ENCODE measurements around the gene SUV39H1.
"Not testable (repeated sequence)": the region's sequence is repeated elsewhere in the genome, so short reads cannot be mapped to it uniquely, and the experiment has no call there.

SUV39H1 gene

DNA sequence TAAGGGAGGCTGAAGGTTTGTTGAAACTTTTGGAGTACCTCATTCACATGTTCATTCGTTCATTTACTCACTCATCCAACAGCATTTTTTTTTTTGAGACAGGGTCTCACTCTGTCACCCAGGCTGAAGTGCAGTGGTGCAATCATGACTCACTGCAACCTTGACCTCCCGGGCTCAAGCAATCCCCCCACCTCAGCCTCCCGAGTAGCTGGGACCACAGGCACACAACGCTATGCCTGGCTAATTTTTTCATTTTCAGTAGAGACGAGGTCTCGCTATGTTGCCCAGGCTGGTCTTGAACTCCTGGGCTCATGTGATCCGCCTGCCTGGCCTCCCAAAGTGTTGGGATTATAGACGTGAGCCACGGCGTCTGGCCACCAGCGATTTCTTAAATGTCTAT is 28.3 kb upstream of the SUV39H1 start:
- not testable (repeated sequence) for H3K27me3 ChIP-seq (ENCODE audit: control insufficient read depth in 1 of 2, insufficient read depth in 2 of 2, low read length in 2 of 2); H3K4me3 ChIP-seq (ENCODE audit: low read length in 2 of 2); H3K27ac ChIP-seq (ENCODE audit: low read length); H3K9ac ChIP-seq (ENCODE audit: low read length in 2 of 2); H3K9me3 ChIP-seq (ENCODE audit: control insufficient read depth in 2 of 2, low read length in 2 of 2); H3K4me1 ChIP-seq (ENCODE audit: control insufficient read depth, insufficient read depth, low read length); H3K36me3 ChIP-seq (ENCODE audit: control insufficient read depth in 2 of 2, insufficient read depth in 2 of 2, low read length in 2 of 2)

DNA sequence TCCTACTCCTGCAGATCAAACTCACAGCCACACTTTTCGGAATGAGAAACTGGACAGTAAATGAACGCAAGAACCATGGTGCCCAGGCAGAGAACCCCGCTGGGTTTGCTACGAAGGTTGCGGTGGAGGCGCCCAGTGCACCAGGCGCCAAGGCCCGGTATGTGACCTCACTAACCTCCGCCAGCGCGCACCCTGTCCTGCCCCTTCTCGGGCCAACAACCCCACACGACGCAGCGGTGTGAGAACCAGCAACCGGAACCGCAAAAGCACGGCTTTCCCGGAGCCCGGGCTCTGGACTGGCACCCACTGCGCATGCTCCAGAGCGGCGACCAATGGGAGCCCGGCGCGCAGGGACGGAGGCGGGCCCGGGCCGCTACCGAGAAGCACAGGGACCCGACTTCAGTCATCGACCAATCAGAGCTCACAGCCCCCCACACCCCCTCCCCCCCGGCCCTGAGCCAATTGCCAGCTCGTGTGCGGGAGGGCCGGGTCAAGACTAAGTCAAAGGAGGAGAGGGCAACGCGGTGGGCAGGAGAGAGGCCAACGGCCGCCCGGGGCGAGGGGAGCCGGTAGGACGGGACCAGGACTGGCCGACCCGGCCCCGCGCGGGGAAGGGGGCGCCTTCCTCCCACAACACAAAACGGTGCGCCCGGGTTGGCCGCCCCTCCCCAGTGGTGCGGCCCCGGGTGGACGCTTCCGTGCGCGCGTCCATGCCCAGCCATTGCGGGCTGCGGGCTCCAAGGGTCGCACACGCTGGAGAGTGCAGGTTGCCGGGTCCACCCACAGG is 20.2 kb upstream of the SUV39H1 start:
- peak overlapping the region; percentile 83 to 86 for H3K9ac ChIP-seq (ENCODE audit: low read length in 2 of 2)
- no peaks in the 10 kb centered on the region for H3K36me3 ChIP-seq (ENCODE audit: control insufficient read depth in 2 of 2, insufficient read depth in 2 of 2, low read length in 2 of 2)
- H3K27me3 ChIP-seq (ENCODE audit: control insufficient read depth in 1 of 2, insufficient read depth in 2 of 2, low read length in 2 of 2): peaks cover 0 to 2% of the 10 kb centered on the region in 2 donors
- H3K4me1 ChIP-seq (ENCODE audit: control insufficient read depth, insufficient read depth, low read length): peaks cover 4% of the 10 kb centered on the region
- no peaks in the 10 kb centered on the region for H3K9me3 ChIP-seq (ENCODE audit: control insufficient read depth in 2 of 2, low read length in 2 of 2)
- H3K27ac ChIP-seq (ENCODE audit: low read length): peak overlapping the region; percentile 66
- H3K4me3 ChIP-seq (ENCODE audit: low read length in 2 of 2): peak overlapping the region; percentile 80 to 81

DNA sequence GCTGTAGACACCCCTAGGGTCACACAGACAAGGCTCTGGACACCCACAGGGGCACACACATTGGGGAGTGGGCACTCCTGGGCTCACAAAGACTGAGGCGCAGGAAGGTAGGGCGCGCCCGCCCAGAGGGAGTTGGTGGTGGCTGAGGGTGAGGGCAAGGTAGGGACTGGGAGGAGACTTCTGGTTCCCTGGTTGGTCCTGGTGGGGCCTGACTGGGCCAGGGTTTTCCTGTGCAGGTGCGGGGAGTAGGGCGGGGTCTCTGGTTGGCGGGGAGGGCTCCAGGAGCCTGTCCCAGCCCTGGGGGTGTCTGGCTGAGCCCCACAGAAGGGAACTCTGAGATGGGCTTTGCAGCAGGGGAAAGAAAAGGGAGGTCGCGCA is 19.7 kb upstream of the SUV39H1 start:
- peak overlapping the region; percentile 66 for H3K27ac ChIP-seq (ENCODE audit: low read length)
- H3K9ac ChIP-seq (ENCODE audit: low read length in 2 of 2): peak overlapping the region; percentile 71 to 72
- no peaks in the 10 kb centered on the region for H3K36me3 ChIP-seq (ENCODE audit: control insufficient read depth in 2 of 2, insufficient read depth in 2 of 2, low read length in 2 of 2)
- no peaks in the 10 kb centered on the region for H3K9me3 ChIP-seq (ENCODE audit: control insufficient read depth in 2 of 2, low read length in 2 of 2)
- peak overlapping the region; percentile 67 to 81 for H3K4me3 ChIP-seq (ENCODE audit: low read length in 2 of 2)
- peaks cover 0 to 2% of the 10 kb centered on the region in 2 donors for H3K27me3 ChIP-seq (ENCODE audit: control insufficient read depth in 1 of 2, insufficient read depth in 2 of 2, low read length in 2 of 2)
- peaks cover 4% of the 10 kb centered on the region for H3K4me1 ChIP-seq (ENCODE audit: control insufficient read depth, insufficient read depth, low read length)

DNA sequence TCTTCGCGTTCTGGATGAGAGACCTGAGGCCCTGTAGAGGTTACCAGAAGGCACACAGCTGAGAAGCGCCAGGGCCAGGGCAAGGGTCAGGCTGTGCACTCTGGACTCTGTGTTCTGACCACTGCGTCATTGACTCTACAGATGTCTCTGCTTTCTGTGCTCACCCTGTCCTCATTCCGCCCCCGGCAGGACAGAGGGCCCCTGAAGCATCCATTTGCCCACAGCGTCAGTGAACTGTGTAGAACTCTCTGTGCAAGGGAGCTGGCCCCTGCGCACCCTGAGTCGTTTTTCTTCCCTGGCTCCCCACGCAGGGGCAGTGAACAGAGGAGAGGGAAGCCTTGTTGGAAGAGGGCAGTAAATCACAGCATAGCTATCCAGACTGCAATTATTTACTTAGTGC is 19.0 kb upstream of the SUV39H1 start:
- H3K9me3 ChIP-seq (ENCODE audit: control insufficient read depth in 2 of 2, low read length in 2 of 2): no peaks in the 10 kb centered on the region
- no peaks in the 10 kb centered on the region for H3K36me3 ChIP-seq (ENCODE audit: control insufficient read depth in 2 of 2, insufficient read depth in 2 of 2, low read length in 2 of 2)
- H3K27me3 ChIP-seq (ENCODE audit: control insufficient read depth in 1 of 2, insufficient read depth in 2 of 2, low read length in 2 of 2): peaks cover 0 to 5% of the 10 kb centered on the region in 2 donors
- H3K4me3 ChIP-seq (ENCODE audit: low read length in 2 of 2): peak overlapping the region in 1 of 2 donors; percentile 22
- H3K4me1 ChIP-seq (ENCODE audit: control insufficient read depth, insufficient read depth, low read length): peaks cover 4% of the 10 kb centered on the region
- no peak overlapping the region for H3K9ac ChIP-seq (ENCODE audit: low read length in 2 of 2)
- no peak overlapping the region for H3K27ac ChIP-seq (ENCODE audit: low read length)

DNA sequence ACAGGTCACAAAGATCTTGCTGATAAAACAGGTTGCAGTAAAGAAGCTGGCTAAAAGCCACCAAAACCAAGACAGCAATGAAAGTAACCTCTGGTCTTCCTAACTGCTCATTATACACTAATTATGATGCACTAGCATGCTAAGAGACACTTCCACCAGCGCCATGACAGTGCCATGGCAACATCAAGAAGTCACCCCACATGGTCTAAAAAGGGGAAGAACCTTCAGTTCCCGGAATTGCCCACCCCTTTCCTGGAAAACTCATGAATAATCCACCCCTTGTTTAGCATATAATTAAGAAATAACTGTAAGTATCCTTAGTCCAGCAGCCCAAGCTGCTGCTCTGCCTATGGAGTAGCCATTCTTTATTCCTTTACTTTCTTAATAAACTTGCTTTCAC is 16.1 kb upstream of the SUV39H1 start:
- peaks cover 0 to 12% of the 10 kb centered on the region in 2 donors for H3K27me3 ChIP-seq (ENCODE audit: control insufficient read depth in 1 of 2, insufficient read depth in 2 of 2, low read length in 2 of 2)
- not testable (repeated sequence) for H3K9me3 ChIP-seq (ENCODE audit: control insufficient read depth in 2 of 2, low read length in 2 of 2); H3K4me1 ChIP-seq (ENCODE audit: control insufficient read depth, insufficient read depth, low read length); H3K27ac ChIP-seq (ENCODE audit: low read length); H3K4me3 ChIP-seq (ENCODE audit: low read length in 2 of 2); H3K9ac ChIP-seq (ENCODE audit: low read length in 2 of 2); H3K36me3 ChIP-seq (ENCODE audit: control insufficient read depth in 2 of 2, insufficient read depth in 2 of 2, low read length in 2 of 2)

DNA sequence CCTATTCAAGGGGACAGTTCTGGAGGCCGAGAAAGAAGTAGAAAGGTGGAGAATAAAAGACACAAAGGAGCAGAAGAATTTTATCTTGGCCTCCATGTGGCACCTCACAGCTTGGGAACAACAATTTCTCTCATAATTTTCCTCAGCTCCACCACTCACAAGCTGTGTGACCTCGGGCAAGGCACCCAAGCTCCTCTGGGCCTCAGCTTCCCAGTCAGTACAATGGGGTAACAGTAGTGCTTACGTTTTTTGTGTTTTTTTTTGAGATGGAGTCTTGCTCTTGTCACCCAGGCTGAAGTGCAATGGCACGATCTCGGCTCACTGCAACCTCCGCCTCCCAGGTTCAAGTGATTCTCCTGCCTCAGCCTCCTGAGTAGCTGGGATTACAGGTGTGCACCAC is 15.6 kb upstream of the SUV39H1 start:
- H3K4me1 ChIP-seq (ENCODE audit: control insufficient read depth, insufficient read depth, low read length); H3K9ac ChIP-seq (ENCODE audit: low read length in 2 of 2); H3K9me3 ChIP-seq (ENCODE audit: control insufficient read depth in 2 of 2, low read length in 2 of 2); H3K4me3 ChIP-seq (ENCODE audit: low read length in 2 of 2); H3K27ac ChIP-seq (ENCODE audit: low read length); H3K36me3 ChIP-seq (ENCODE audit: control insufficient read depth in 2 of 2, insufficient read depth in 2 of 2, low read length in 2 of 2): not testable (repeated sequence)
- peaks cover 0 to 14% of the 10 kb centered on the region in 2 donors for H3K27me3 ChIP-seq (ENCODE audit: control insufficient read depth in 1 of 2, insufficient read depth in 2 of 2, low read length in 2 of 2)

DNA sequence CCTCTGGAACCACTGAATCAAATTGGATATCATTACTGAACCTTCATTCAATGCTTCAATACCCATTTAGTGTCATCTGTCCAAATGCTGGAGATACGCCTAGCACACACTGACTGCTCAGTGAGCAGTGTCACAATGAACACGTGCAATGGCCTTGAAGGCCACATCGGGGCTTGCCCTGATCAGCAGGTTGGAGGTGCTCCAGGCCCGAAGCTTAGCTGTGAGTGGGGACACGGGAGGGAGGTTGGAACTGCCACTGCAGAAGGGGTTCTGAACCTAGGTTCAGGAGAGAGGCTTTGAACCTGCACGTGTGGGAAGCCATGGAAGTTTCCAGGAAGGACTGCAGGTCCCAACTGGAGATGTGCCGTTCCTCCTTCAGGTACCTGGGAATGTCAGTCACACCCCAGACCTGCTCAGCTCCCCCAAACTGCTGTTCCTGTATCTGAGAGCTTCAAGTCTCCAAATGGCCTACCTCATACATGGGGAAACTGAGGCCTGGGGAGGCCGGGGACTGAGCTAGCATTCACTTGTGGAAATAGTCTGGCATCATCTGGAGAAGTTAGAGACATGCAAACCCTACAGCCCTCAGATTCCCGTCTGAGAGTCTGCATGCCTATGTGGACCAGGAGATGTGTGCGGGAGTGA is 14.9 kb upstream of the SUV39H1 start:
- no peak overlapping the region for H3K9ac ChIP-seq (ENCODE audit: low read length in 2 of 2)
- no peaks in the 10 kb centered on the region for H3K4me1 ChIP-seq (ENCODE audit: control insufficient read depth, insufficient read depth, low read length)
- H3K27ac ChIP-seq (ENCODE audit: low read length): no peak overlapping the region

DNA sequence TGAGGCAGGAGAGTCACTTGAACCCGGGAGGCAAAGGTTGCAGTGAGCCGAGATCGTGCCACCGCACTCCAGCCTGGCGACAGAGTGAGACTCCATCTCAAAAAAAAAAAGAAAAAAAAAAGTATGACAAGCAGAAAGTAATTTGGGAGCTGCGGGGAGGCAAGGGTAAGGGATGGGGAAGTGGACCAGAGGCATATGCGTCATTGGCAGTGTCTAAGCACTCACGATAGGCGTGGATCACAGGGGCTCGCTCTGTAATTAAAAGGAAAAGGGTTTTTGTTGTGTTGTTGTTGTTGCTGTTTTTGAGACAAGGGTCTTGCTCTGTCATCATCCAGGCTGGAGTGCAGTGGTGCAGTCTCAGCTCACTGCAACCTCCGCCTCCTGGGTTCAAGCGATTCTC is 13.7 kb upstream of the SUV39H1 start:
- H3K27ac ChIP-seq (ENCODE audit: low read length); H3K4me1 ChIP-seq (ENCODE audit: control insufficient read depth, insufficient read depth, low read length); H3K9ac ChIP-seq (ENCODE audit: low read length in 2 of 2); H3K36me3 ChIP-seq (ENCODE audit: control insufficient read depth in 2 of 2, insufficient read depth in 2 of 2, low read length in 2 of 2); H3K4me3 ChIP-seq (ENCODE audit: low read length in 2 of 2); H3K9me3 ChIP-seq (ENCODE audit: control insufficient read depth in 2 of 2, low read length in 2 of 2): not testable (repeated sequence)
- H3K27me3 ChIP-seq (ENCODE audit: control insufficient read depth in 1 of 2, insufficient read depth in 2 of 2, low read length in 2 of 2): peaks cover 0 to 23% of the 10 kb centered on the region in 2 donors

More for the DNA sequence above, 14.9 kb upstream of the SUV39H1 start:
- Histone ChIP-seq H3K36me3 (ENCODE audit: control insufficient read depth in 2 of 2, insufficient read depth in 2 of 2, low read length in 2 of 2) (no peaks in the 10 kb centered on the region), H3K9me3 (ENCODE audit: control insufficient read depth in 2 of 2, low read length in 2 of 2) (no peaks in the 10 kb centered on the region), H3K4me3 (ENCODE audit: low read length in 2 of 2) (no peak overlapping the region), H3K27me3 (ENCODE audit: control insufficient read depth in 1 of 2, insufficient read depth in 2 of 2, low read length in 2 of 2) (peaks cover 0 to 18% of the 10 kb centered on the region in 2 donors)

DNA sequence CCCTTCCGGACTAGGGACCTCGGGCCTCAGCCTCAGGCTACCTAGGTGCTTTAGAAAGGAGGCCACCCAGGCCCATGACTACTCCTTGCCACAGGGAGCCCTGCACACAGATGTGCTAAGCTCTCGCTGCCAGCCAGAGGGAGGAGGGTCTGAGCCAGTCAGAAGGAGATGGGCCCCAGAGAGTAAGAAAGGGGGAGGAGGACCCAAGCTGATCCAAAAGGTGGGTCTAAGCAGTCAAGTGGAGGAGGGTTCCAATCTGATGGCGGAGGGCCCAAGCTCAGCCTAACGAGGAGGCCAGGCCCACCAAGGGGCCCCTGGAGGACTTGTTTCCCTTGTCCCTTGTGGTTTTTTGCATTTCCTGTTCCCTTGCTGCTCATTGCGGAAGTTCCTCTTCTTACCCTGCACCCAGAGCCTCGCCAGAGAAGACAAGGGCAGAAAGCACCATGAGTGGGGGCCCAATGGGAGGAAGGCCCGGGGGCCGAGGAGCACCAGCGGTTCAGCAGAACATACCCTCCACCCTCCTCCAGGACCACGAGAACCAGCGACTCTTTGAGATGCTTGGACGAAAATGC is 13.0 kb upstream of the SUV39H1 start, which contains the start of gene WAS:
WAS (plus strand) TSS at position 389 of the 572 bp plus-strand sequence; CDS start at position 444, 55 bp downstream.
- H3K36me3 ChIP-seq (ENCODE audit: control insufficient read depth in 2 of 2, insufficient read depth in 2 of 2, low read length in 2 of 2): no peaks in the 10 kb centered on the region
- no peaks in the 10 kb centered on the region for H3K4me1 ChIP-seq (ENCODE audit: control insufficient read depth, insufficient read depth, low read length)
- no peak within 1 kb of the TSS for H3K9ac ChIP-seq (ENCODE audit: low read length in 2 of 2)
- peaks cover 0 to 25% of the 10 kb centered on the region in 2 donors for H3K27me3 ChIP-seq (ENCODE audit: control insufficient read depth in 1 of 2, insufficient read depth in 2 of 2, low read length in 2 of 2)
- H3K4me3 ChIP-seq (ENCODE audit: low read length in 2 of 2): peak within 1 kb of the TSS in 1 of 2 donors; percentile 15
- H3K27ac ChIP-seq (ENCODE audit: low read length): no peak within 1 kb of the TSS
- H3K9me3 ChIP-seq (ENCODE audit: control insufficient read depth in 2 of 2, low read length in 2 of 2): no peaks in the 10 kb centered on the region

DNA sequence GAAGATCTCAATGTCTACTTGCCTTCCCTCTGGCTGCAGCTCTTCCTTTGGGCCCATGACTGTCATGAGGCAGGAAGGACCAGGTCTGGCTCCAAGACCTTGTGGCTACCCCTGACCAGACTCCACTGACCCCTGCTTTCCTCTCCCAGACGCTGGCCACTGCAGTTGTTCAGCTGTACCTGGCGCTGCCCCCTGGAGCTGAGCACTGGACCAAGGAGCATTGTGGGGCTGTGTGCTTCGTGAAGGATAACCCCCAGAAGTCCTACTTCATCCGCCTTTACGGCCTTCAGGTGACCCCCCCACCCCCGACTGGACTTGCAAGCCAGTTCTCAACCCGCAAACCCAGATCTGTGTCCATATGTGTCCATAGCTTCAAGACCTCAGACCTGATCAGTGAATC is 12.4 kb upstream of the SUV39H1 start:
- Histone ChIP-seq H3K27me3 (ENCODE audit: control insufficient read depth in 1 of 2, insufficient read depth in 2 of 2, low read length in 2 of 2) (peaks cover 0 to 25% of the 10 kb centered on the region in 2 donors), H3K36me3 (ENCODE audit: control insufficient read depth in 2 of 2, insufficient read depth in 2 of 2, low read length in 2 of 2) (no peaks in the 10 kb centered on the region), H3K4me3 (ENCODE audit: low read length in 2 of 2) (no peak overlapping the region), H3K27ac (ENCODE audit: low read length) (no peak overlapping the region), H3K4me1 (ENCODE audit: control insufficient read depth, insufficient read depth, low read length) (no peaks in the 10 kb centered on the region), H3K9ac (ENCODE audit: low read length in 2 of 2) (no peak overlapping the region), H3K9me3 (ENCODE audit: control insufficient read depth in 2 of 2, low read length in 2 of 2) (no peaks in the 10 kb centered on the region)

DNA sequence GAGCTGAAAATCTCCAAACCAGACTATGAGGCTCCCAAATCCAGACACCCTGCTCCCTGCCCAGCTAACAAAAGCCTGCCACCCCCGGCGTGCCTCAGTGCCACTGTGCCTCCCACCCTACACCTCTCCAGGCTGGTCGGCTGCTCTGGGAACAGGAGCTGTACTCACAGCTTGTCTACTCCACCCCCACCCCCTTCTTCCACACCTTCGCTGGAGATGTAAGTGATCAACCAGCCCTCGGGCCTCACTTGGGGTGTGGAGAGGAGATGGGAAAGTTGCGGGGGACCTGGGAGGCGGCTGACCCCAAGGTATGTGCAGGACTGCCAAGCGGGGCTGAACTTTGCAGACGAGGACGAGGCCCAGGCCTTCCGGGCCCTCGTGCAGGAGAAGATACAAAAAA is 11.1 kb upstream of the SUV39H1 start:
- no peaks in the 10 kb centered on the region for H3K36me3 ChIP-seq (ENCODE audit: control insufficient read depth in 2 of 2, insufficient read depth in 2 of 2, low read length in 2 of 2)

More for the DNA sequence above, 11.1 kb upstream of the SUV39H1 start:
- peaks cover 0 to 25% of the 10 kb centered on the region in 2 donors for H3K27me3 ChIP-seq (ENCODE audit: control insufficient read depth in 1 of 2, insufficient read depth in 2 of 2, low read length in 2 of 2)
- no peak overlapping the region for H3K4me3 ChIP-seq (ENCODE audit: low read length in 2 of 2)
- H3K9me3 ChIP-seq (ENCODE audit: control insufficient read depth in 2 of 2, low read length in 2 of 2): no peaks in the 10 kb centered on the region
- no peaks in the 10 kb centered on the region for H3K4me1 ChIP-seq (ENCODE audit: control insufficient read depth, insufficient read depth, low read length)
- H3K9ac ChIP-seq (ENCODE audit: low read length in 2 of 2): no peak overlapping the region
- no peak overlapping the region for H3K27ac ChIP-seq (ENCODE audit: low read length)
